OCI-LY1 (cell line): ENCODE results near the gene KCTD3.

Experiments used
- H2AFZ ChIP-seq: fragments of 200-600 bp; sonication (generic), shearing (Covaris generic); 2 replicates; pipeline ENCODE4 v1.6.0; 2014; ENCODE audit warnings: antibody characterized with exemption, mild to moderate bottlenecking, low read length
- H3F3A ChIP-seq: fragments of 200-600 bp; sonication (generic), shearing (Covaris generic); 2 replicates; pipeline ENCODE4 v1.6.0; 2014; ENCODE audit warnings: mild to moderate bottlenecking, antibody characterized with exemption, low read length, moderate library complexity; ENCODE audit not compliant: insufficient read depth
- H3K27ac ChIP-seq: fragments of 200-600 bp; sonication (generic); 2 replicates; pipeline ENCODE4 v1.5.1; 2014; ENCODE audit warnings: low read length, mixed run types, mild to moderate bottlenecking, low read depth; ENCODE audit not compliant: poor library complexity, severe bottlenecking
- H3K27me3 ChIP-seq: fragments of 200-600 bp; sonication (generic); 2 replicates; pipeline ENCODE4 v1.6.0; 2014; ENCODE audit warnings: antibody characterized with exemption, mild to moderate bottlenecking, low read length, moderate library complexity; ENCODE audit not compliant: insufficient read depth
- H3K36me3 ChIP-seq: fragments of 200-600 bp; sonication (generic); 2 replicates; pipeline ENCODE4 v1.6.1; 2014; ENCODE audit warnings: mild to moderate bottlenecking, antibody characterized with exemption, low read length, moderate library complexity, mixed read lengths; ENCODE audit not compliant: insufficient read depth
- H3K4me1 ChIP-seq: fragments of 200-600 bp; sonication (generic); 2 replicates; pipeline ENCODE4 v1.5.1; 2014; ENCODE audit warnings: mild to moderate bottlenecking, low read length, moderate library complexity; ENCODE audit not compliant: insufficient read depth, severe bottlenecking
- H3K4me2 ChIP-seq: fragments of 200-600 bp; sonication (generic), shearing (Covaris generic); 2 replicates; pipeline ENCODE4 v1.6.1; 2014; ENCODE audit warnings: low read length
- H3K4me3 ChIP-seq: fragments of 200-600 bp; sonication (generic); 2 replicates; pipeline ENCODE4 v1.5.1; 2014; ENCODE audit warnings: low read length, low read depth, mild to moderate bottlenecking, mixed read lengths; ENCODE audit not compliant: poor library complexity, severe bottlenecking
- H3K79me2 ChIP-seq: fragments of 200-600 bp; shearing (Covaris generic); 2 replicates; pipeline ENCODE4 v1.6.1; 2016; ENCODE audit warnings: mixed run types, low read length, mixed read lengths; ENCODE audit not compliant: insufficient read depth
- H3K9ac ChIP-seq: fragments of 200-600 bp; sonication (generic), shearing (Covaris generic); 2 replicates; pipeline ENCODE4 v1.6.1; 2014; ENCODE audit warnings: mild to moderate bottlenecking, low read length, mixed read lengths
- H3K9me2 ChIP-seq: fragments of 200-600 bp; sonication (generic), shearing (Covaris generic); 2 replicates; pipeline ENCODE4 v1.6.1; 2014; ENCODE audit warnings: low read depth, mild to moderate bottlenecking, low read length, mixed read lengths
- H3K9me3 ChIP-seq: fragments of 200-600 bp; shearing (Covaris generic); 2 replicates; pipeline ENCODE4 v1.6.1; 2014; ENCODE audit warnings: low read length, mixed read lengths
- H4K20me1 ChIP-seq: fragments of 200-600 bp; sonication (generic), shearing (Covaris generic); 2 replicates; pipeline ENCODE4 v1.6.0; 2016; ENCODE audit warnings: mild to moderate bottlenecking, low read length; ENCODE audit not compliant: insufficient read depth
- CTCF ChIP-seq: fragments of 200-600 bp; sonication (generic), shearing (Covaris generic); IDR thresholded peaks from 2 replicates; pipeline ENCODE4 v1.5.1; 2017; ENCODE audit warnings: mild to moderate bottlenecking, antibody characterized with exemption, low read length, moderate library complexity, mixed read lengths
- EZH2 ChIP-seq: fragments of 200-600 bp; sonication (generic), shearing (Covaris generic); IDR thresholded peaks from 2 replicates; pipeline ENCODE4 v1.8.0; 2017; ENCODE audit warnings: borderline replicate concordance, mixed run types, mild to moderate bottlenecking, antibody characterized with exemption, low read length, moderate library complexity, mixed read lengths

KCTD3 gene

GRCh38 chr1:215551806-215552205, 15.3 kb upstream of the KCTD3 start:
- no peak for TF ChIP-seq EZH2
- no peak for TF ChIP-seq CTCF
- Histone ChIP-seq H3K9me3 (no peaks in the 10 kb centered on the region), H3K27me3 (no peaks in the 10 kb centered on the region), H3K79me2 (no peaks in the 10 kb centered on the region), H3K9ac (no peak overlapping the region), H3K27ac (no peak overlapping the region), H3K9me2 (no peaks in the 10 kb centered on the region), H3F3A (no peaks in the 10 kb centered on the region), H4K20me1 (no peaks in the 10 kb centered on the region), H3K4me2 (no peak overlapping the region), H3K4me3 (no peak overlapping the region), H2AFZ (no peak overlapping the region), H3K4me1 (no peaks in the 10 kb centered on the region), H3K36me3 (no peaks in the 10 kb centered on the region)

GRCh38 chr1:215554865-215555264, 12.2 kb upstream of the KCTD3 start:
- H3F3A ChIP-seq = no peaks in the 10 kb centered on the region
- no peaks in the 10 kb centered on the region for H3K27me3 ChIP-seq
- TF ChIP-seq EZH2 (no peak), CTCF (no peak)
- H3K9ac ChIP-seq = no peak overlapping the region
- no peaks in the 10 kb centered on the region for H4K20me1 ChIP-seq
- no peak overlapping the region for H2AFZ ChIP-seq
- H3K79me2 ChIP-seq = no peaks in the 10 kb centered on the region
- H3K4me1 ChIP-seq = no peaks in the 10 kb centered on the region
- H3K4me3 ChIP-seq = no peak overlapping the region
- H3K9me2 ChIP-seq = no peaks in the 10 kb centered on the region
- no peak overlapping the region for H3K27ac ChIP-seq
- H3K4me2 ChIP-seq = no peak overlapping the region
- H3K9me3 ChIP-seq = no peaks in the 10 kb centered on the region
- no peaks in the 10 kb centered on the region for H3K36me3 ChIP-seq

- H3K79me2 ChIP-seq = no peaks in the 10 kb centered on the region
- H3K9ac ChIP-seq = no peak overlapping the region
- H2AFZ ChIP-seq = no peak overlapping the region
- H3K27ac ChIP-seq = no peak overlapping the region
- H3K9me2 ChIP-seq = no peaks in the 10 kb centered on the region
- H4K20me1 ChIP-seq = no peaks in the 10 kb centered on the region
- no peak overlapping the region for H3K4me3 ChIP-seq
- H3F3A ChIP-seq = no peaks in the 10 kb centered on the region
- no peaks in the 10 kb centered on the region for H3K9me3 ChIP-seq
- H3K4me2 ChIP-seq = no peak overlapping the region
- H3K27me3 ChIP-seq = no peaks in the 10 kb centered on the region
- no peaks in the 10 kb centered on the region for H3K36me3 ChIP-seq
- TF ChIP-seq CTCF (no peak), EZH2 (no peak)
- no peaks in the 10 kb centered on the region for H3K4me1 ChIP-seq
Observed at GRCh38 chr1:215555531-215555930, 11.6 kb upstream of the KCTD3 start.
